ENCODE results near the gene TSPAN9.

- TF ChIP-seq CTCF (optimal IDR thresholded peaks at IDR 0.05 in 1 of 3, IDR thresholded peaks at IDR 0.05 in 1 of 3, conservative IDR thresholded peaks at IDR 0.05 in 1 of 3; ENCODE audit: extremely low read depth in 1 of 3, insufficient read depth in 2 of 3, low read length in 3 of 3): no peak
- no peak for TF ChIP-seq EZH2 (IDR thresholded peaks at IDR 0.05; ENCODE audit: low read length)
Measured at GRCh38 chr12:3149515-3150307, 72.5 kb downstream of the TSPAN9 start.
